Activated CD4-positive, alpha-beta T cell treated with anti-CD3 and anti-CD28 coated beads for 36 hours (primary cell): ENCODE results near the gene SERPING1. TPM values are rescaled to one million over a fixed set of nuclear protein-coding genes. Genes with fewer than 3 reads are reported as not detected.

Experiments
- ATAC-seq: fragments of 200-7000 bp; cut with Tn5 transposase; one replicate; pipeline ENCODE4 v1.10.0; 2021; ENCODE audit warnings: mild to moderate bottlenecking, moderate library complexity
- CTCF ChIA-PET: fragments of 350-600 bp; sonication (Branson Sonifier 250); formaldehyde crosslinking; loops from one replicate; lab custom pipeline; 2021; ENCODE audit warnings: antibody characterized with exemption; lab: Charles Lee
- POLR2A ChIA-PET: fragments of 350-600 bp; sonication (Branson Sonifier 250); formaldehyde crosslinking; loops from one replicate; lab custom pipeline; 2021; ENCODE audit warnings: antibody characterized with exemption, inconsistent platforms; lab: Charles Lee
- DNase-seq: peaks from one replicate; pipeline ENCODE4 v3.0.0-alpha.2; 2020
- H3K27ac Mint-ChIP-seq: one replicate; pipeline ENCODE4 v1.8.0; 2021; ENCODE audit warnings: mixed read lengths
- H3K27me3 Mint-ChIP-seq: one replicate; pipeline ENCODE4 v1.8.0; 2021; ENCODE audit warnings: mixed read lengths
- H3K36me3 Mint-ChIP-seq: one replicate; pipeline ENCODE4 v1.8.0; 2021; ENCODE audit warnings: low read depth, mixed read lengths
- H3K4me1 Mint-ChIP-seq: one replicate; pipeline ENCODE4 v1.8.0; 2021; ENCODE audit warnings: mixed read lengths
- H3K4me3 Mint-ChIP-seq: one replicate; pipeline ENCODE4 v1.8.0; 2021; ENCODE audit warnings: mild to moderate bottlenecking, moderate library complexity, mixed read lengths
- H3K9me3 Mint-ChIP-seq: one replicate; pipeline ENCODE4 v1.8.0; 2021; ENCODE audit warnings: low read depth, mixed read lengths
- intact Hi-C, 2 experiments: fragments of 100-400 bp; cut with DNase I in 1 of 2; cut with micrococcal nuclease in 1 of 2; formaldehyde crosslinking; loops; one replicate each; pipeline versions ENCODE4 v1.14.2 to v1.15.1; 2022 to 2024; cut with DNase I, micrococcal nuclease
- total RNA-seq, 2 experiments: library from RNA; stranded (reverse); gene quantifications; one replicate each; pipeline ENCODE4 v1.2.3, GENCODE V29; 2021

SERPING1 gene
- total RNA-seq, 2 experiments from 2014 or later = 0.51 to 0.87 TPM

DNA sequence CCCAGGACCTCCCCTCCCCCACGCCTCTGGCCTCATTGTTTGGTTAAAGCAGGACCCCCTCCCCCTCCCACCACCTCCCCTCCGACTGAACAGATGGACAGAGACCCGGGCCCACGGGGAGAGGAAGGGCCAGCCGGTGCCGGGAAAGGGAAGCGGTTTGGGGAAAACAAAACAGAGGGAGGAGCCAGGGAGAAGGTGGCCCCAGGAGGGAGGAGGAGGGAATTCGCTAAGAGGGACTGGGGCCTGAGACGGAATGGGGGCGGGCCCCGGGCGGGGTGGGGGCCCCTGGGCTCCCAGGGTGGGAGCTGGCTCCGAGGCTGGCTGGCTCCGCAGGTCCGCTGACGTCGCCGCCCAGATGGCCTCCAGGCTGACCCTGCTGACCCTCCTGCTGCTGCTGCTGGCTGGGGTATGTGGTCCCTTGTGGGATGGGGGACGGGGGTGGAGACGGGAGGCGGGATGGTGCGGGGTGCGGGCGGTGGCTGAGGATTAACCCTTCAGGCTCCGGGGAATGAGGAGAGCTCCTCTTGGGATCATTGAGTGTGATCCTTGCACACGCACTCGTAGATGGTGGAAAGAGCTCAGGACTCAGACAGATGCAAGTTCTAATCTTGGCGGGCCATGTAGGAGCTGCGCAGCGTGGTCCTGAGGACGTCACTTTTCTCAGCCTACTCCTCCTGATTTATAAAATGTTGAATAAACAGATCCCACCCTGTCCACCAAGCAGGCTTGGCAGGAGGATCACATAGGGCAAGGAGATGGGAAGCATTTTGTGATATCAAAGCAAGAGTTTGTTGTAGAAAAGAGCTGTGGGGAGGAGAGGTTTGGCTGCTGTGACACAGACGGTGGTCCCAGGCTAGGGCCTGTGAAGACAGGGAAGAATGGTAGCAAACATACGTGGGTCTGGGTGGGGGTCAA lies 688 bp downstream of the SERPING1 start:
- peaks cover 22% of the 10 kb centered on the region for H3K27me3 Mint-ChIP-seq
- ChIA-PET CTCF (interaction anchor here (0.9 to 1.2 kb wide), 2 partner anchors 46 to 141 kb away, joined by 4 read pairs; no protein-coding TSS in a partner anchor), POLR2A (no interaction called here)
- ATAC-seq (no peak), DNase-seq (no peak)
- intact Hi-C loops = no loop called here
- no peaks in the 10 kb centered on the region for H3K9me3 Mint-ChIP-seq
- no peak overlapping the region for H3K27ac Mint-ChIP-seq
- peaks cover 4% of the 10 kb centered on the region for H3K4me1 Mint-ChIP-seq
- no peak overlapping the region for H3K4me3 Mint-ChIP-seq
- no peaks in the 10 kb centered on the region for H3K36me3 Mint-ChIP-seq

DNA sequence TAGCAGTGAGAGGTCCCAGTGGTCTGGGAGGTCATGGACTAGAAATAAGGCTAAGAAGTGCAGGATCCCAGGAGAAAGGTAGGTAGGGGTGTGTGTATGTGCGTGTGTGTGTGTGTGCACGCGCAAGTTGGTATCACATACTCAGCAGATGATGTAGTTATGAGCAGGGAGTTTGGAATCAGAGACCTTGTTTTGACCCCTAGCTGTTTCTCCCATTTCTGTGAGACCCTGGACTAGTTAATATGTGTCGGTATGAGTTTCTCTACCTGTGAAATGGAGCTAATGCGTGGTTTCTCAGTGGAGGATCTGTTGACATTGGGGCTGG lies 1.3 kb downstream of the SERPING1 start:
- Mint-ChIP-seq H3K27ac (no peak overlapping the region), H3K27me3 (peaks cover 22% of the 10 kb centered on the region), H3K4me3 (no peak overlapping the region), H3K4me1 (peaks cover 4% of the 10 kb centered on the region), H3K9me3 (no peaks in the 10 kb centered on the region), H3K36me3 (no peaks in the 10 kb centered on the region)
- no peak for DNase-seq
- intact Hi-C loops = no loop called here
- CTCF ChIA-PET = interaction anchor here (0.9 to 1.2 kb wide), 2 partner anchors 45 to 141 kb away, joined by 4 read pairs; no protein-coding TSS in a partner anchor
- POLR2A ChIA-PET = no interaction called here
- ATAC-seq = no peak

DNA sequence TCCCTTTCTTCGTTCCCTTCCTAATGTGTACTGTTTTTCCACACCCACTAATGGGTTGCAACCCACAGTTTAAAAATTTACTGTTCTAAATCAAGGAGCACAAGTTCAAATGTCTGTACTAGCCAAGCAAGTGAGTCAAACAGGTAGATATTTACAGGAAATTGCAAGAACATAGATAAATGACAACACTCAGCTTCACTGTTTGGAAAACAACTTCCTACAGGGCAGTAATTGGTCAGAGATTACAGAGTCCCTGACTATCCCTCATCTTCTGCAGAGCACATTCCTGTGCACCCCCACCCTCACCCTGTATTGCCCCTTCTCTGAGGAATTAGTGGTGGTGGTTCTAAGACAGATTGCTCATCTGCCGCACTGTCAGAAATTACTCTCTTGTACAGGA lies 1.9 kb downstream of the SERPING1 start:
- Mint-ChIP-seq H3K4me3 (no peak overlapping the region), H3K9me3 (no peaks in the 10 kb centered on the region), H3K27ac (no peak overlapping the region), H3K36me3 (no peaks in the 10 kb centered on the region), H3K4me1 (peaks cover 4% of the 10 kb centered on the region), H3K27me3 (peaks cover 22% of the 10 kb centered on the region)
- intact Hi-C loops = no loop called here
- no peak for ATAC-seq
- DNase-seq = no peak
- POLR2A ChIA-PET = no interaction called here
- CTCF ChIA-PET = interaction anchor here (1.2 kb wide), 1 partner anchor 45 kb away, joined by 4 read pairs; no protein-coding TSS in a partner anchor

DNA sequence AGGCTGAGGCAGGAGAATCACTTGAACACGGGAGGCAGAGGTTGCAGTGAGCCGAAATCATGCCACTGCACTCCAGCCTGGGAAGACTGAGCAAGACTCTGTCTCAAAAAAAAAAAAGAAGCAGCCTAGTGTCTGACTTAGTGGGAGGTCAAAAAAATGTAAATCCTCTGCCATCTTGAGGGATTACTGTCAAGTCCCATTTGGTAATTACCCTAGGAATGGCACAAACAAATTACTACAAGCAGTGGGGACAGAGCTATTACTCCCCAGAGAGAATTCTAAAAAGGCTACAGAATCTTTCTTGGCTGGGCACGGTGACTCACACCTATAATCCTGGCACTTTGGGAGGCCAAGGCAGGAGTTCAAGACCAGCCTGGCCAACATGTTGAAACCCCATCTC lies 3.8 kb downstream of the SERPING1 start:
- ATAC-seq = no peak
- ChIA-PET CTCF (no interaction called here), POLR2A (interaction anchor here (0.5 kb wide), 1 partner anchor 755 kb away, joined by 3 read pairs; no protein-coding TSS in a partner anchor)
- intact Hi-C loops = no loop called here
- no peaks in the 10 kb centered on the region for H3K9me3 Mint-ChIP-seq
- peaks cover 4% of the 10 kb centered on the region for H3K4me1 Mint-ChIP-seq
- H3K4me3 Mint-ChIP-seq = no peak overlapping the region
- no peak overlapping the region for H3K27ac Mint-ChIP-seq
- H3K27me3 Mint-ChIP-seq = peaks cover 22% of the 10 kb centered on the region
- H3K36me3 Mint-ChIP-seq = no peaks in the 10 kb centered on the region
- no peak for DNase-seq

DNA sequence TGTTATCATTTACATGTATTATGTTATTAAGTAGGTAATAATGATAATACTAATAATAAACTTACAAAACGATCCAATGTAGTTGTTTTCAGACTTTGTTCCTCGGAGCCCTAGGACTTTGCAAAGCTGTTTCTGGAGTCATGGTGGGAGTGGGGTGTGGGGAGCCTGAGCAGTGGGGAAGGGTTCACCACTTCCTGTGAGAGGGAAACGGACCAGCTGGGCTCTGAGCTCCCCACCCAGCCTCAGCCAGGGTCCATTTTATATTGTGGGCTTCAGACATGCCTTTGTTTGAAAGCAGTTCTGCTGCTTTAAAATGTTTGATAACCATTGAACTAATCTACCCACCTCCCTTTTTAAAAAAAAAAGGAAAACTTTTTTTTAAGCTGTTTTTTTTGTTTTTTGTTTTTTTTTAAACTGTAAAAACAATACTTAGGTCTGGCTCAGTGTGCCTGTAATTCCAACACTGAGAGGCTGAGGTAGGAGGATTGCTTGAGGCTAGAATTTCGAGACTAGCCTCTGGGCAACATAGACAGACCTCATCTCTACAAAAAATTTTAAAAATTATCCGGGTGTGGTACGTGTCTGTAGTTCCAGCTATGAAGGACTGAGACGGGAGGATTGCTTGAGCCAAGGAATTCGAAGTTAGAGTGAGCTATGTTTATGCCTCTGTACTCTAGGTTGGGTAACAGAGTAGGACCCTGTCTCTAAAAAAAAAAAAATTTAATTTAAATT lies 7.0 kb downstream of the SERPING1 start:
- DNase-seq (no peak), ATAC-seq (no peak)
- Mint-ChIP-seq H3K27me3 (peaks cover 5% of the 10 kb centered on the region), H3K9me3 (no peaks in the 10 kb centered on the region), H3K4me1 (no peaks in the 10 kb centered on the region), H3K36me3 (no peaks in the 10 kb centered on the region), H3K4me3 (no peak overlapping the region), H3K27ac (no peak overlapping the region)
- CTCF ChIA-PET = interaction anchor here (0.5 to 0.8 kb wide), 6 partner anchors 9 to 1991 kb away, joined by 3 read pairs; partner anchors contain the start of gene UBE2L6
- POLR2A ChIA-PET = no interaction called here
- intact Hi-C loops = no loop called here

DNA sequence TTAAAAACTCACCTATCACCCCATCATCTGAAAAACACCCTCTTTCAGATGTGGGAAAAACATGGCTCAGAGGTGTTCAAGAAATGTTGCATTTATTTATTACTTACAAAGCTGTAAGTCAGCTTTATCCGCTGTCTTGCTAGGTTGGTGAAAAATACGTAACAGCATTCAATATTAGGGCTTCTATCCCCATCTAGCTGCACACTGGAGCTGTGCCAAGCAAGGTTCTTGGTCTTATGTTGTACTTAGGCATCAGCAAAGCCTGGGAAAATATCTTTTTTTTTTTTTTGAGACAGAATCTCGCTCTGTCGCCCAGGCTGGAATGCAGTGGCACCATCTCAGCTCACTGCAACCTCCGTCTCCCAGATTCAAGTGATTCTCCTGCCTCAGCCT lies 7.5 kb downstream of the SERPING1 start:
- no peaks in the 10 kb centered on the region for H3K27me3 Mint-ChIP-seq
- H3K36me3 Mint-ChIP-seq = no peaks in the 10 kb centered on the region
- POLR2A ChIA-PET = no interaction called here
- CTCF ChIA-PET = interaction anchor here (0.7 to 0.8 kb wide), 3 partner anchors 16 to 1990 kb away, joined by 3 read pairs; no protein-coding TSS in a partner anchor
- ATAC-seq (no peak), DNase-seq (no peak)
- H3K4me3 Mint-ChIP-seq = no peak overlapping the region
- H3K27ac Mint-ChIP-seq = no peak overlapping the region
- intact Hi-C loops = no loop called here
- H3K4me1 Mint-ChIP-seq = no peaks in the 10 kb centered on the region
- H3K9me3 Mint-ChIP-seq = no peaks in the 10 kb centered on the region

DNA sequence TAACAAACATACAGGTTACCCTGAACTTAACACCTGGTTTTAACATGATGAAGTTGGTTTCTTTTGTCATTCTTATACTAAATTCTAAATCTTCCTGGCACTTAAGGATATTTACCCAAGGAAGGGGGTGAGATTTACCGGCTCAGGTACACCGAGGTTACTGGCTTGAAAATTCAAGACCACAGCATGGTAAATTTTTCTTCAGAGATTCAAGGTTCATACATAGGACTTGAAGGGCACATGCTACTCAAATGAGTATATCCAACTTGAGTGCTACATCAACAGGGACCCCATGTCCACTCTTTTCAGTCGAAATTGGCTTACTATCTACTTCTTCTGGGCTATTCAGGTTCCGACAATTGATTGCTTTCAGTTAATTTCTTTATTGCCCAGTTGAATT lies 12.7 kb downstream of the SERPING1 start:
- no peaks in the 10 kb centered on the region for H3K36me3 Mint-ChIP-seq
- CTCF ChIA-PET = interaction anchor here (0.6 to 1.6 kb wide), 4 partner anchors 31 to 811 kb away, joined by 3 to 9 read pairs (median 4); no protein-coding TSS in a partner anchor

DNA sequence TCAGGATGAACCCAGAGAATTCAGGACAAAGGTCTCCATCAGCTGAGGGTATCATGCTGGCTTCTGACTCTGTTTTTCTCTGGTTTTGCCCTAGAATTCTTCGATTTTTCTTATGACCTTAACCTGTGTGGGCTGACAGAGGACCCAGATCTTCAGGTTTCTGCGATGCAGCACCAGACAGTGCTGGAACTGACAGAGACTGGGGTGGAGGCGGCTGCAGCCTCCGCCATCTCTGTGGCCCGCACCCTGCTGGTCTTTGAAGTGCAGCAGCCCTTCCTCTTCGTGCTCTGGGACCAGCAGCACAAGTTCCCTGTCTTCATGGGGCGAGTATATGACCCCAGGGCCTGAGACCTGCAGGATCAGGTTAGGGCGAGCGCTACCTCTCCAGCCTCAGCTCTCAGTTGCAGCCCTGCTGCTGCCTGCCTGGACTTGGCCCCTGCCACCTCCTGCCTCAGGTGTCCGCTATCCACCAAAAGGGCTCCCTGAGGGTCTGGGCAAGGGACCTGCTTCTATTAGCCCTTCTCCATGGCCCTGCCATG lies 16.8 kb downstream of the SERPING1 start:
- Mint-ChIP-seq H3K4me1 (no peaks in the 10 kb centered on the region), H3K4me3 (no peak overlapping the region), H3K36me3 (no peaks in the 10 kb centered on the region), H3K27ac (no peak overlapping the region), H3K9me3 (peaks cover 2% of the 10 kb centered on the region), H3K27me3 (peaks cover 5% of the 10 kb centered on the region)
- no peak for ATAC-seq
- DNase-seq = no peak
- intact Hi-C loops = no loop called here
- POLR2A ChIA-PET = no interaction called here
- CTCF ChIA-PET = interaction anchor here (0.6 to 0.9 kb wide), 3 partner anchors 23 to 902 kb away, joined by 3 to 5 read pairs (median 3); partner anchors contain the start of gene UBE2L6

More for the DNA sequence above, 12.7 kb downstream of the SERPING1 start:
- ATAC-seq (no peak), DNase-seq (no peak)
- intact Hi-C loops = no loop called here
- no peaks in the 10 kb centered on the region for H3K4me1 Mint-ChIP-seq
- H3K4me3 Mint-ChIP-seq = no peak overlapping the region
- H3K9me3 Mint-ChIP-seq = no peaks in the 10 kb centered on the region
- H3K27ac Mint-ChIP-seq = no peak overlapping the region
- no peaks in the 10 kb centered on the region for H3K27me3 Mint-ChIP-seq
- POLR2A ChIA-PET = no interaction called here

DNA sequence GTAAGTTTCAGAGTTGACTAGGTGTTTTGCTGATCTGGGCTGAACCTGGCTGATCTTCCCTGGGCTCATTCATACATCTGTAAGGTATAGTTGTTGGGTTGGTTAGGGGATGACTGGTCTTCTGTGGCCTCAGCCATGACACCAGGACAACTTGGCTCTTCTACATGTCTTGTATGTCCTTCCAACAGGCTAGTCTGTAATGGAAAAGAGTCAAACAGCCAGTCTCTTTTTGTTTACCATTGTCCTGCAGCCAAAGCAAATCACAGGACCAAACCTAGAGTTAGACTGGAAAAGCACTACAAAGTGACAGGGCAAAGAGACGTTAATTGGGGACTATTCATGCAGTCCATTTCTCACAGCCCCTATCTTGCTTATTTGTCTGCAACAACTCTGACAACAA lies 17.8 kb downstream of the SERPING1 start:
- Mint-ChIP-seq H3K27me3 (peaks cover 5% of the 10 kb centered on the region), H3K27ac (no peak overlapping the region), H3K4me3 (no peak overlapping the region), H3K9me3 (peaks cover 4% of the 10 kb centered on the region), H3K36me3 (no peaks in the 10 kb centered on the region), H3K4me1 (no peaks in the 10 kb centered on the region)
- DNase-seq (no peak), ATAC-seq (no peak)
- CTCF ChIA-PET = interaction anchor here (0.9 kb wide), 1 partner anchor 47 kb away, joined by 5 read pairs; the partner anchor contains the start of gene UBE2L6
- intact Hi-C loops = no loop called here
- POLR2A ChIA-PET = no interaction called here

DNA sequence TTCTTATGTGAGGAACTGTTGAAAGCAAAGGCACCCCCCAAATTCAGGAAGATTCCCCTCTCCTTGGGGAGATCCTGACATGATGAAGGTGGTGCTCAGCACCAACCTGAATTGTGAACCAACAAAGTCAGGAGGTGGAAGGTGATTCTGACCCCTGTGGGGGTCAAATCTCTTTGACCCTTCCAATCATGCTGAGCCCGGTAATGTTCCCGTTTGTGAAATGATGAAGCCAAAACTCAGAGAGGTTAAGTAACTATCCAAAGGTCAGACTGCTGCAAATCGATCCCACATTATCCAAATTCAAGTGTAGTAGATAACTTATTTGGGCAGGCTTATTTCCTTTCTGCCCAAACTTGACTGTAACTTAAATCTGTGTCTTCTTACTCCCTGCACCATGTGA lies 19.1 kb downstream of the SERPING1 start:
- ATAC-seq (no peak), DNase-seq (no peak)
- Mint-ChIP-seq H3K4me1 (no peaks in the 10 kb centered on the region), H3K27ac (no peak overlapping the region), H3K36me3 (no peaks in the 10 kb centered on the region), H3K27me3 (peaks cover 7% of the 10 kb centered on the region), H3K4me3 (no peak overlapping the region), H3K9me3 (peaks cover 7% of the 10 kb centered on the region)
- ChIA-PET CTCF (interaction anchor here (2.0 kb wide), 1 partner anchor 24 kb away, joined by 11 read pairs; no protein-coding TSS in a partner anchor), POLR2A (no interaction called here)
- intact Hi-C loops = no loop called here

DNA sequence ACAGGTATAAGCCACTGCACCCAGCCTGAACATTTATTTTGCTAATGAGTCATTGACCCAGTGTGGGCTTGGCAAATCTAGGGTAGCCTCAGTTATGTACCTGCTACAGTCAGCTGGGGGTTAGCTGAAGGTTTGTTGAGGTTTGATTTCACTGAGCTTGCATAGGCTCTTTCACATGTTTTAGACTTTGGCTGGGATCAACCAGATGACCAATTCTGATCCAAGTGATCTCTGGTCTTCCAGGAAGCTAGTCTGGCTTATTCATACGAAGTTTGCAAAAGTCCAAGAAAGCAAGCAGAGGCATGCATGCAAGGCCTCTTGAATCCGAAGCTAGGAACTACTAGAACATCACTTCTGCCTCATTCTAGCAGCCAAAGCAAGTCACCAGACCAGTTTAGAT lies 21.0 kb downstream of the SERPING1 start:
- H3K36me3 Mint-ChIP-seq = no peaks in the 10 kb centered on the region
- peaks cover 7% of the 10 kb centered on the region for H3K27me3 Mint-ChIP-seq
- ChIA-PET POLR2A (no interaction called here), CTCF (interaction anchor here (0.6 to 2.0 kb wide), 6 partner anchors 10 to 1540 kb away, joined by 3 to 11 read pairs (median 4); partner anchors contain the start of gene SLC43A1)
- no peak for ATAC-seq
- no peak for DNase-seq
- no peaks in the 10 kb centered on the region for H3K4me1 Mint-ChIP-seq
- H3K4me3 Mint-ChIP-seq = no peak overlapping the region
- H3K27ac Mint-ChIP-seq = no peak overlapping the region
- H3K9me3 Mint-ChIP-seq = peaks cover 7% of the 10 kb centered on the region
- intact Hi-C loops = no loop called here
